ENCODE measurements around the gene INPP5A.
"Not testable (repeated sequence)": the region's sequence is repeated elsewhere in the genome, so short reads cannot be mapped to it uniquely, and the experiment has no call there.

The INPP5A gene

DNA sequence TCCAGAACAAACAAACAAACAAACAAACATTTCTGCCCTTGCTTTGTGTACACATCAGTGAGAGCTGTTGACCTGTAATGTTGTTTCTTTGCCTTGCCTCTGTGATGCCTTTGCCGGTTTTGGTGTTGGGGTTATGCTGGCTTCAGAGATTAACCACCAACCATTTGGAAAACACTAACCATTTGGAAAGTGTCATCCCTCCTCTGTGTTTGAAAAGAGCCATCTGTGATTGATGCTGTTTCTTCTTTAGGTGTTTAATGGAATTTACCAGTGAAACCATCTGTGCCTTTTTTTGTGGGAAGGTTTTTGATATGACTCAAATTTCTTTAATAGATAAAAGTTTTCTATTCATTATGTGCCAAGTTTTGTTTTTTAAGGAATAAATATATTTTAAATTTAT is 46.5 kb downstream of the INPP5A start:
- DNase-seq = no peak

DNA sequence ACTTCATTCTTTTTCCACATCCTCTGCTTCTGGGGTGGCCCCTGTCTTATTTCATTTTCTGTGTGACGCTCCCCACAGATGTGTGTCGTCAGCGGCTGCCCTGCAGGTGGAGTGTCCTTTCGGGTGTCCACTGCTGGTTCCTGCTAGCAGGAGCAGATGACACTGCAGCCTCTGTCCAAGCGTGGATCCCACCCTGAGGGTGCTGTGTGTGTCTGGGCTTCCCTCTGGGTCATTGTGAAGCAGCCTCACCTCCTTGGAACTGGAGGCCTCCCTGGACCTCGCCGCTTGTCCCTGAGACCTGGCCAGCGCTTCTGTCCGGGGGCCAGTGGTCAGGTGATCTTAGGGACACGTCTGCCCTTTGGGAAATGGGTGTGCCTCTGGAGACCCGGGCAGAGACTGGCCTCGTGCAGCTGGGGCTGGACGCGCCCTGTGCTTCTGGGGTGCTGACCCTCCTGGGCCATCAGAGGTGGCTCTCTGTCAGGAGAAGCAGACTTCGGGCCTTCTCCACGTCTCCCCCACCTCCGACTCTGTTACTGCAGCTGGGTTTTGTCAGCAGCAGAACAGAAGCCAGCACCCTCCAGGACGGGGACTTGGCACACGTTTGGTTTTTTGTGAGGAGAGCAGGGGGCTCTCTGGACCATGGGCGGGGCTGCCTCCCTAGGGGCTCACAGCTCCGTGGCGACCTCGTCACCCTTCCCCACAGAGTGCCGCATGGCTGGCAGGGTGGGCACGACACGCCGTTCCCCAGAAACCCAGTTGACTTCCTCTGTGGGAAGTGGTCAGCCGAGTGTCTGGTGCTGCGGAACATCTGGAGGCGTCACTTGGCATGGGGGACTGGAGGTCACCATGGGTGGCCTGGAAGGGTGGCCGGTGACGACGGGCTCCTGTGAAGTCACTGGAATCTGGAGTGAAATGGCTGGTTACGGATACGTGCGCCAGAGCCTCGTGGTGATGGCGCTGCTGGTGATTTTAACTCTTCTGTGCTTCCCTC is 48.4 kb downstream of the INPP5A start:
- DNase-seq = no peak

DNA sequence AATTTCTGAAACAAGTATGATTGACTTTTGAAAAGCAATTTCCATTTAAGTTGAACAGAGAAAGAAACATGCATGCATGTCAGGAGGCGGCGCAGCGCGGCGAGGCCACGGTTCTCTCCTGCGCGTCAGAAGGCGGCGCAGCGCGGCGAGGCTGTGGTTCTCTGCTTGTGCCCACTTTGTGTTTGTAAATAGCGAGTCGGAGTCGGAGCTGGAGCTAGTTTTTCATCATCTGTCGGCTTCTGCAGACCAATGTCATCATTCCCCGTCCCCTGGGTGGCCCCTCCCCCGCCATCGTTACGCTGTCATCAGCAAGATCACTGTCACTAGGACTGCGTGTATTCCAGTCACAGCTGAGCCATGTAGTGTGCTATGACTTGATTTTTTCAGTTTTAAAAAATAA is 49.2 kb downstream of the INPP5A start:
- DNase-seq = no peak

DNA sequence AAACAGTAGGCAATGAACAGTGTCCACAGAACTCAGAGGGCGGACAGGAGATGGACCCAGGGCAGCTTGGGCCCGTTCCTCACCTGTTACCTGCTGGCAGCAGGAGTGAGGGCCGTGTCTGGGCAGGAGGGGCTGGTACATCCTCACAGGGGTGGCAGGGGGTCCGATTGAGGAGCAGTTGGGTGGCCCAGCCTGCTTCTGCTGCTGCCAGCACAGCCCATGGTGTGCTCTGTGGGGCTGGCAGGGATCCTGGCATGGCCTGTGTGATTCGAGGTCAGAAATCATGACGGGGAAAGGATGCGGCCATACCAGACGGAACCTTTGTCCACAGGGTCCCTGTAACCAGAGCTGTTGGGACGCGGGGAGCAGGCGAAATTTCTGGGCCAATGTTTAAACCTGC is 49.6 kb downstream of the INPP5A start:
- no peak for DNase-seq

DNA sequence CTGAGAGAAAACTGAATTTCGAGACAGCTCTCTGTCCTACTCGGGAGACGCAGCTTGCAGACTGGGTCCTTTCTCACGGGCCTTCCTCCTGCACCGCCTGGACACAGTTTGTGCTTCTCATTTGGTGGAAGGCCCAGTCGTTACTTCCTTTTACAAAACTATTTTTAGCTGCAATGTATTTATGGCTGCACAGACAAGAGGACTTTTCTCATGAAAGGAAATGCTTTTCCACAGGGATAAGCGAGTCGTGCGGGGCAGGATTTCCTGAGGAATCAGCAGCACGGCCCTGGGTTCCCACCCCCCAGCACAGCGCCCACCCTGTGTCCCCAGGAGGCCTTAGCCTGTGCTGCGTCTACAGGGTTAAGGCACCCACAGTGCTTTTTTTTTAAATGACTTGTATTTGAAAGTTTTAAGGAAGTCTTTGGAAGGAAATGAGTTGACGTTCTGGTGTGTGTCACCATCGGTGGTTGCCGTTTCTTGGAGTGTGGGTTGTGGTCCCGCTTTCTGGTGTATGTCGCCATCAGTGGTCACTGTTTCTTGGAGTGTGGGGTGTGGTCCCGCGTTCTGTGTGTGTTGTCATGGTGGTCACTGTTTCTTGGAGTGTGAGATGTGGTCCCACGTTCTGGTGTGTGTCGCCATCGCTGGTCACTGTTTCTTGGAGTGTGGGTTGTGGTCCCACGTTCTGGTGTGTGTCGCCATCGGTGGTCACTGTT is 50.9 kb downstream of the INPP5A start:
- DNase-seq = peak; percentile 60

DNA sequence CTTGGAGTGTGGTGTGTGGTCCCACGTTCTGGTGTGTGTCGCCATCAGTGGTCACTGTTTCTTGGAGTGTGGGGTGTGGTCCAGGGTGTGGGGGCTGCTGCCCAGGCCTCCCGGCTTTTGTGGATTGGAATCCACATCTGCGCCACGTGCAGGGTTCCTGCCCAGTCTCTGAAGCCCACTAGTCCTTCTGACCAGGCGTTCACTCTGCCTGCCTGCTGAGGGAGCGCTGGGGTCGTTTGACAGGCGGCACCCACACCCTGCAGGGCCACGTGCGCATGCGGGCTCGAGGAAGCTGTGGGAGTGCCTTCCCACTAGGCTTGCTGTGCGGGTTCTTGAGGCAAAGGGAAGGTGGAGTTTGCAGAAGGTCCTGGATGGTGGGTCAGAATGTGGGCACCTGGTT is 51.4 kb downstream of the INPP5A start:
- no peak for DNase-seq

DNA sequence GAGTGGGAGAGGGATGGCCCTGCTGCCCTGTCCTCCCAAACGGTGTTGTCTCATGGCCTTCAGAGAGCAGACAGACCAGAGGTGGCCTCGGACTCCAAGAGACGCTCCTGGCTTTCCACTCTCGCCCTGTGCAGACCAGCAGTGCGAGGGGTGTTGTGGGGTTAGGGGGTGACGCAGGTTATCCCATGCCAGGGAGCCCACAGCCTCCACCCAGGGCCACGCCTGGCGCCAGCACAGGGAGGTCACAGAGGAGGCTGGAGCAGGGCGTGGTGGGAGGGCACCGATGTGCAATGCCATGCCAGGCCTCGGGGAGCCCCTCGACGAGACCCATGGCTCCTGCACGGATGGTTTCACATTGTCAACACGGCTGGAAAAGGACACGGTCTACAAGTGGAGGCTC is 52.1 kb downstream of the INPP5A start:
- DNase-seq = no peak

DNA sequence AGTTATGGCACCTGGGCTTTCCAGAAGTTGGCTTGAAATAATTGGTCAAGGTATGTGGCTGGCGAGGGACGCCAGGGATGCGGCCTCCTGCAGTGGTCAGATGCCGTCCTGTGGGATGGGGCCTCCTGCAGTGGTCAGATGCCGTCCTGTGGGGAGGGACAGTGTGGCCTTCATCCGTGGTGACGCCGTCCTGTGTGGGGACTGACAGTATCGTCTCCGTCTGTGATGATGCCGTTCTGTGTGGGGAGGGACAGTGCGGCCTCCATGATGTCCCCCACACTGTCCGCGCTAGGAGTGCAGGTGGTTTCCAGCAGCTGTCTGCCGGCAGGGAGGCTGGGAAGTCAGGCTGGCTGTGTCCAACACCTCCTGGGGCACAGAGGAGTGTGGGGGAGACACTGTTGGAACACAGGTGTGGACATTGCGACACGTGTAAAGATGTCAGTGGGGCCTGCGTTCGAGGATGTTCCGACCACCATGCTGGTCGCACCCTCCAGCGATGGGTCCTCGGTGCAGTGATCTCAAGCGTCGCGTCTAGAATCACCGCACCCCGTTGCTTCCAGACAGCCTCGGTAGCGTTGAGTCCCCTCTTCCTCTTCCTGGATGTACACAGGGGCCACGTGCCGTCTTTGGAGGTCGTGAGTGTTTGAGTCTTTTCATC is 52.6 kb downstream of the INPP5A start:
- no peak for DNase-seq

DNA sequence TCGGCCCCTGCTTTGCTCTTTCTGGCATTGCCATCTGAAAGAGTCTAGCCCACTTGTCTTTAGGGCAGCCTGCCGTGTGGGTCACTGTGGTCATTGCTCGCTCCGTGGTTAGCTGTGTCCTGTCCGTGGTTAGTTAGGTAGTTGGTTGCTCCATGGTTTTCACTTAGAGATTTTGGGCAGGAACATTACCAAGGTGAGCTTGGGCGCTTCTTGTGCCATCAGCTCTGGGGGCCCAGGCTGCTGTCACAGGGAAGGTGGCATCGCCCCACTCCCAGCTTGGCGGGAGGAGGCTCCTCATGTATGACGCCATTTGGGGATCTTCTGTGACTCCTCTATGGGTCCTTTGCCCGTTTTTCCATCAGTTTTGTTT is 53.1 kb downstream of the INPP5A start:
- no peak for DNase-seq

DNA sequence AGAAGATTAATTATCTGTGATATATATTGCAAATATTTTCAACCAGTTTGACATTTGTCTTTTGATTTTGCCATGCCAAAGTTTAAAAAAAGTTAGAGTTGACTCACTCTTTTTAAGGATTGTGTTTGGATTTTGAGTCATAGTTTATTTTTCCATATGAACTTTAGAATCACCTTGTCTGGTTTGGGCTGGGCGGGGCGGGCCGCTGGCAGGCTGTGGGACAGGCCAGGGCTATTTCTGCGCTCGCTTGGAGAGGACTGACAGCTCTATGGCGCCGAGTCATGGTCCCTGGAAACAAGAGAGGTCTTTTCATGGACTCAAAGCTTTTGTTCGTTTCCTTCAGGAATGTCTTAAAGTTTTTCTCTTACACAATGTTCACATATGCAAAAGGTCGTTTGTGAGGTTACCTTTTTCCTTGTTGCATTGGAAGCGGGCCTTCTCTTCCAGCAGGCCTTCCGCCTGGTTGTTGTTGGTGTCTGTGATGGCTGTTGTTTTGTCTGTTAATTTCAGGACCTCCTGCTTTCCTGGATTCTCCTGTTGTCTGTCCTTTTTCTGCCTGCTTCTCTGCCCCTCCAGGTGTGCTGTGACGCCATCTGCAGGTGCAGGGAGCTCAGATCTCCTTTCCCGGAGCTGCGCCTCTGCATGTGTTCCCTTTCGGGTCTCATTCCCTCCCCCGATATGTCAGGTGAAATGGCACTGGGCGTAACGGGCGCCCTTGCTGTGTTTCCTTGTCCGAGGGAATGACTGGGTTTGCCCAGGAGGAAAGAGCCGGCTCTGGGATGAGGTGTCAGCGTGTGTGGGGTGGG is 53.8 kb downstream of the INPP5A start:
- DNase-seq = no peak

DNA sequence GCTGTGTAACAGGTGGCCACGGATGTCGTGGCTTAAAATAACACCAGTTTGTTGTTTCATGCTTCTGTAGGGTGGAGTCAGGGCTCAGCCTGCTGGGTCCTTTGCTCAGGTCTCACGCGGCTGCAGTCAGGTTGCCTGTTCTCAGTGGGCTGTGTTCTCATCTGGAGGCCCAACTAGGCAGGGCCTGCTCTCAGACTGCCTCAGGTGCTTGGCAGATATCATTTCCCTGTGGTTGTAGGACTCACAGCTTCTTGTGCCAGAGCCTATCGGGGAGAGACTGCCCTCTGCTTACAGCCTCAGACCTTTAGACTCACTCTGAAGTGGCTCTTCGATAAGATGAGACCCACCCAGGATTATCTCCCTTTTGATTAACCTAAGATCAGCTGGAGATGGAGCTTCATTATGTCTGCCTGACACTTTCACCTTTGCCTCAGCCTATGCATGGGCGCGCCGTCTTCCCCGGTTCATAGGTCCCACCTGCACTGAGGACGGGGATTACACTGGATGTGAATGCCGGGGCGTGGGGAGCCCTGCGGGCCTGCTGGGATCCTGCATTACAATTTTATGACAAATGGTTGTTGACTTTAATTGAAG is 55.3 kb downstream of the INPP5A start:
- DNase-seq = no peak

DNA sequence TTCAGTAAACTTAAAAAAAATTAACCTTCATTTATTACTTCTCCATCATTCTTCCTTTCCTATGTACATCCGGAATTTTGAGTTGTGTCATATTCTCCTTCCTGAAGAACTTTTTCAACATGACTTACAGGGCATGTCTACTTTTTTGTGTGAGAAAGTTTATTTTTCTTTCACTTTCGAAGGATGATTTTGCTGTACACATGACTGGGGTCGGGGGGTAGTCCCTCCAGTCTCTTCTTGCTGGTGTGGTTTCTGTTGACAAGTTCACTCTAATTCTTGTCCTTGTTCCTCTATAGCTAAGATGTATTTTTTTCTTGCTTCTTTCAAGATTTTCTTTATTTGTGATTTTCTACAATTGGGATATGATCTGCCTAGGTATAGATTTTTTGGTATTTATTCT is 55.8 kb downstream of the INPP5A start:
- no peak for DNase-seq

DNA sequence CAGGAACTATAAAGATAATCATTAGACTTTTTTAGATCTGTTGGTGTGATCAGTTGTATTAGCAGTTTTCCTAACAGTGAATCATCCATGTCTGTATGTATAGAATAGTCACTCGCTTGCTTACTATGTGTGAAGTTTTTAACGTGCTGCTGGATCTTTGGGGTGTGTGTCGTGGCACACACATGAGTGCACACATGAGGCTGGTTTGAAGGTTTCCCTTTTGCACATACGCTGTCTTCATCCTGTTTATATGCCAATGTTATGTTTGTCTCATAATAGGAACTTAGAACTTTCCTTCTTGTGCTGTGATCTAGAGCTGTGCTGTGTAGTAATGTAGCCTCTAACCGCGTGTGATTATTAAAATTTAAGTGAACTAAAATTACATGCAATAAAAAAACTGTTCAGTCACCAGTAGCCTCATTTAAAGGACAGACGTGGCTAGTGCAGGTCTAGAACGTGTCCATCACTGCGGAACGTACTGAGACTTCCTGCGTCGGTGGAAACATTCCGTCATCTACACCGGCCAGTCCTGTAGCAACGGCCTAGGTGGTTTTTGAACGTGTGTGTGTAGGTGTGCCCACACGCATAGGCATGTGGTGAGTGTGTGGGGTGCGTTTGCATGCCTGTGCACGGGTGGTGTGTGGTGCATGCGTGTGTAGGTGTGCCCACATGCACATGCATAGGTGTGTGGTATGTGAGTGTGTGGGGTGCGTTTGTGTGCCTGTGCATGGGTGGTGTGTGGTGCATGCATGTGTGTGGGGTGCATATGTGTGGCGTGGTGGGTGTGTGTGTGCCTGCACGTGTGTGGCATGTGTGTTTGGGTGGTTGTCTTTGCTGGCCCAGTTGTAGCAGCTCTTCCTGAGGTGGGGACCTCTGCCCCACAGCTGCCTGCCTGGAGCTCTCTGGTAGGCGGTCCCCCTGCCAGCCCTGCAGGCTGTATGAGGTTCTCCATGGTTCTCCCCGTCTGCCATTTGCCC is 56.6 kb downstream of the INPP5A start:
- no peak for DNase-seq

DNA sequence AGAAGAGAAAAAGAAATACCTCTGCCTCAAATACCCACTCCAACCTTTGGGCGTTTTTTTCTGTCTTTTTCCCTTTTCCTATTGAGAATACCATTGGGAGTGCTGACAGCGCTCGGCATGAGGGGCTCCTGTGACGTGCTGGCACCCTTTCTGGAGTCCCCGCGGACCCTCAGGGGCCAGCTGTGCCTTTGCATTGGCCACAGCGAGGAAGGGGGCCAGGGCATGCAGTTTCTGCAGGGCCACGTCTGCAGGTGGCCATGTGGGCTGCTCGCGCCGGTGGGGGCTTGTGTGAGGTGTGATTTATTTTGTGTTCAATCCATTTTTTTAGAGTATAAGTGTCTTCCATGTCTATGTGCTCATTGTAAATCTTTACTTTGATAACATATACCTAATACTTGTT is 57.4 kb downstream of the INPP5A start:
- DNase-seq = no peak

DNA sequence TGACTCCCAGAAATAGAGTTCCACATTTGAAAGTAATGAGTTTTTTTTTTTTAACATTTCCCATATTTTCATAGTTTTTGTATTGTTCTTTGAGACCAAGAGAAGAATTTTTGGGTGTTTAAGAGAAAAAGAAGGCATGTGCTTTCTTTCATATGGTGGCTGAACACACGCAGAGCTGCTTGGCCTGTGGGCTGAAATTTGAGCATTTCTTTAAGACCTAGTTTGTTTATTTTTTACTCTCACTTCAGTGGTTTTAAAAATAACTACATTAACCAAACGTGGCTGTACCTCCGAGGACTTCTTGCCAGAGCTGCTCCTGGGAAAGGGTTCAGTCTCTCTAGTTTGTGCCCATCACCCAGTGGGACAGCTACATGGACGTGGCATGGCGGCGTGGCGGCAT is 58.3 kb downstream of the INPP5A start:
- no peak for DNase-seq

DNA sequence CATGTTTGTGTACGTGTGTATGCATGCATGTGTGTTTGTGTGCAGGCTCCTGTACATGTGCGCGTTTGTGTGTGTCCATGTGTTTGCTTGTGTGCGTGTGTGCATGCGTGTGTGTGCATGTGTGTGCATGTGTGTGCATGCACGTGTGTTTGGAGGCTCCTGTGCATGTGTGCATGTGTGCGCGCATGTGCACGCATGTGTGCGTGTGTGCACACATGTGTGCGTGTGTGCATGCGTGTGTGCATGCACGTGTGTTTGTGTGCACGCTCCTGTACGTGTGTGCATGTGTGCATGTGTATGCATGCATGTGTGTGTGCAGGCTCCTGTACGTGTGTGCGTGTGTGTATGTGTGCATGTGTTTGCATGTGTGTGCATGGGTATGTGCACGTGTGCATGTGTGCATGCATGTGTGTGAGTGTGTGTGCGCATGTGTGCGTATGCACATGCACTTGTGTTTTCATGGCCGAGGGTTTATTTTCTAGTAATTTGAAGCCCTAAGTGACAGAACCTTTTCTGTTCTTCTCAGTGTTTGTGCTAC is 59.2 kb downstream of the INPP5A start:
- DNase-seq = no peak

DNA sequence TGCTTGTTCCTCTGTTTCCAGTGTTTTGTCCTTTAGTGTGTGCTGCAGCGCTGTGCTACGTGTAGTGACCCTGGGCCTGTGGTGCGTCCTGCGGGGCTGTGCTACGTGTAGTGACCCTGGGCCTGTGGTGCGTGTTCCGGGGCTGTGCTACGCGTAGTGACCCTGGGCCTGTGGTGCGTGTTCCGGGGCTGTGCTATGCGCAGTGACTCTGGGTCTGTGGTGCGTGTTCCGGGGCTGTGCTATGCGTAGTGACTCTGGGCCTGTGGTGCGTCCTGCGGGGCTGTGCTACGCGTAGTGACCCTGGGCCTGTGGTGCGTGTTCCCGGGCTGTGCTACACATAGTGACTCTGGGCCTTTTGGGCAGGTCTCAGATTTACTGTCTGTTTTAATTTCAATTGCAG is 60.1 kb downstream of the INPP5A start:
- no peak for DNase-seq

DNA sequence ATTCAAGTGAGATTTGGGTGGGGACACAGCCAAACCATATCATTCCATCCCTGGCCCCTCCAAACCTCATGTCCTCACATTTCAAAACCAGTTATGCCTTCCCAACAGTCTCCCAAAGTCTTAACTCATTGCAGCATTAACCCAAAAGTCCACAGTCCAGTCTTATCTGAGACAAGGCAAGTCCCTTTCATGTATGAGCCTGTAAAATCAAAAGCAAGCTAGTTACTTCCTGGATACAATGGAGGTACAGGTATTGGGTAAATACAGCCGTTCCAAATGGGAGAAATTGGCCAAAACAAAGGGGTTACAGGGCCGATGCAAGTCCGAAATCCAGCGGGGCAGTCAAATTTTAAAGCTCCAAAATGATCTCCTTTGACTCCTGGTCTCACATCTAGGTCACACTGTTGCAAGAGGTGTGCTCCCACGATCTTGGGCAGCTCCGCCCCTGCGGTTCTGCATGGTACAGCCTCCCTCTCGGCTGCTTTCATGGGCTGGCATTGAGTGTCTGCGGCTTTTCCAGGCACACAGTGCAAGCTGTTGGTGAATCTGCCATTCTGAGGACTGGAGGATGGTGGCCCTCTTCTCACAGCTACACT is 61.5 kb downstream of the INPP5A start:
- not testable (repeated sequence) for DNase-seq

DNA sequence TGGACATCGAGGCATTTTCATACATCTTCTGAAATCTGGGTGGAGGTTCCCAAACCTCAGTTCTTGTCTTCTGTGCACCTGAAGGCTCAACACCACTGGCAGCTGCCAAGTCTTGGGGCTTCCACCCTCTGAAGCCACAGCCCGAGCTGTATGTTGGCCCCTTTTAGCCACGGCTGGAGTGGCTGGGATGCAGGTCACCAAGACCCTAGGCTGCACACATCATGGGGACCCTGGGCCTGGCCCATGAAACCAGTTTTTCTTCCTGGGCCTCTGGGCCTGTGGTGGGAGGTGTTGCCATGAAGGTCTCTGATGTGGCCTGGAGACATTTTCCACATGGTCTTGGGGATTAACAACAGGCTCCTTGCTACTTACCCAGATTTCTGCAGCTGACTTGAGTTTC is 62.1 kb downstream of the INPP5A start:
- DNase-seq = no peak

DNA sequence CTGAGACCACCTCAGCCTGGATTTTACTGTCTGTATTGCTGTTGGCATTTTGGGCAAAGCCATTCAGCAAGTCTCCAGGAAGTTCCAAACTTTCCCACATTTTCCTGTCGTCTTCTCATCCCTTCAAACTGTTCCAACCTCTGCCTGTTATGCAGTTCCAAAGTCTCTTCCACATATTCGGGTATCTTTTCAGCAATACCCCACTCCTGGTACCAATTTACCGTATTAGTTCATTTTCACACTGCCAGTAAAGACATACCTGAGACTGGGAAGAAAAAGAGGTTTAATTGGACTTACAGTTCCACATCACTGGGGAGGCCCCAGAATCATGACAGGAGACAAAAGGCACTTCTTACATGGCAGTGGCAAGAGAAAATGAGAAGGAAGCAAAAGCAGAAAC is 62.8 kb downstream of the INPP5A start:
- no peak for DNase-seq

DNA sequence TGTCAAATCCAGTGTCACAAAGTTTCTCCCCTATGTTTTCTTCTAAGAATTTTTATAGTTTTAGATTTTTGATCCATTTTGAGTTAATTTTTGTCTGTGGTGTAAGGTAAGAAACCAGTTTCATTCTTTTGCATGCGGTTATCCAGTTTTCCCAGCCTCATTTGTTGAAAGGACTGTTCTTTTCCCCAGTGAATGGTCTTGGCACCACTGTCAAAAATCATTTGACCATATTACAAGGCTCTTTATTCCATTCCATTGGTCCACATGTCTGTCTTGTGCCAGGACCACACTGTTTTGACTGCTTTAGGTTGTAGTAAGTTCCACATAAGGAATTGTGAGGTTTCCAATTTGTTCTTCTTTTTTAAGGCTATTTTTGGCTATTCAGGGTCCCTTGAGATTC is 64.0 kb downstream of the INPP5A start:
- no peak for DNase-seq
